Measurements from ENCODE around the gene IGSF9.

DNA sequence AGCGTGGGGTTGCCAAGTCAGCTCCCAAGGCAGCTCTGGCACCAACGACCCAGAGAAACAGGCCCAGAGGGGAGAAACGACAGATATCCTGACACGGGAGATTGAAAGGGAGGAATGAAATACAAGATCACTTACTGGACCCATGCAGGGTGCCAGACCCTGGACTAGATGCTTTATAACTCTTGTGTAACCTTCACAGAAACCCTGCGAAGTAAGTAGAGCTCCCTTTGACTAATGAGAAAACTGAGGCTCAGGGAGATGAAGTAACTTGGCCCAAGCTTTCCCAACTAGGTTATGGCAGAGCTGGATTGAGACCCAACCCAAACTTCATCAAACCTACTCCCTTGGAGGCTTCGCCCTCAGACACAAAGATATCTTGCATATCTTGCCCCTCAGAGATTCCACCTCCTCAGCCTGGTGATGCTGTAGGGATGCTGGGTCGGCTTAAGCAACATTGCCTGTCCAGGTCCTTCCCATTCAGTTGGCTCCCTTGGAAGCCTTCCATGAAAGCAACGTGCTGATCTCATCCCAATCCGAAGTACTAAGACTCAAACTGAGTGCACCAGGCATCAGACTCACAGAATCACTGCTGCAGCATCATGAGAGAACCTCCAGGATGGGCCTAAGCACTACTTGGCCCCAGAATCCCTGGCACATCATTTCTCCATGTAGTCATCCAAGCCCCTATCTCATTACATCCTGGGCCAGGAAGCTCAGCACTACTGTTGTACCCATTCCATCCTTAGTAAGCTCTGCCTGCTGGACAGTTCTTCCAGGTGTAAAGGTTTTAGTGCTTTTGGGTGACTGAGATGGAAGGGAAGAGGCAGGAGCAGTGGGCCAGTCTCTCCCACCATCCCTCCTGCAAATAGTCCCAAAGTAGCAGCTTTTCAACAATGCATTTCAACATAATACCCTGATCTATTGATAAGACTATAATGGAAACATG, 1.1 kb upstream of the IGSF9 start:
- TF ChIP-seq CTCF (conservative IDR thresholded peaks at IDR 0.05; ENCODE audit: low read length), result no peak
- no peak for TF ChIP-seq EZH2phosphoT487 (IDR thresholded peaks at IDR 0.05; ENCODE audit: borderline replicate concordance)
